Natural killer cell (primary cell): Measurements from ENCODE around the gene CCDC63. TPM values are rescaled to one million over a fixed set of nuclear protein-coding genes. Genes with fewer than 3 reads are reported as not detected.

Experiments used
- ATAC-seq, 3 donors: fragments of 150-1000 bp in 2 of 3; fragments of 200-7000 bp in 1 of 3; cut with Tn5 transposase; 1 replicate in 1 of 3; 2 replicates in 2 of 3; pipeline ENCODE4 v1.10.0; 2021; ENCODE audit warnings: mild to moderate bottlenecking in 2 of 3, moderate library complexity in 2 of 3
- DNase-seq, 2 donors: peaks; one replicate each; pipeline versions ENCODE4 v3.0.0 to v3.0.0-alpha.2; 2013 to 2021; ENCODE audit warnings: mixed read lengths in 1 of 2
- H3K27ac ChIP-seq: one replicate; pipeline ENCODE4 v1.5.1; 2013; ENCODE audit warnings: mild to moderate bottlenecking, low read length
- H3K27me3 ChIP-seq: one replicate; pipeline ENCODE4 v1.6.1; 2013; ENCODE audit warnings: low read length; ENCODE audit not compliant: control insufficient read depth, insufficient read depth
- H3K36me3 ChIP-seq: one replicate; pipeline ENCODE4 v1.6.1; 2013; ENCODE audit warnings: low read length; ENCODE audit not compliant: control insufficient read depth, insufficient read depth
- H3K4me1 ChIP-seq: one replicate; pipeline ENCODE4 v1.6.1; 2013; ENCODE audit warnings: low read length; ENCODE audit not compliant: control insufficient read depth, insufficient read depth
- H3K4me3 ChIP-seq: one replicate; pipeline ENCODE4 v1.5.1; 2013; ENCODE audit warnings: low read length
- H3K9me3 ChIP-seq: one replicate; pipeline ENCODE4 v1.6.1; 2013; ENCODE audit warnings: low read length; ENCODE audit not compliant: control insufficient read depth, insufficient read depth
- H3K27ac Mint-ChIP-seq, 2 donors: one replicate each; pipeline ENCODE4 v1.8.0; 2022; ENCODE audit warnings: mild to moderate bottlenecking in 2 of 2, mixed read lengths in 2 of 2, moderate library complexity in 1 of 2
- H3K27me3 Mint-ChIP-seq, 2 donors: one replicate each; pipeline ENCODE4 v1.8.0; 2022; ENCODE audit warnings: low read depth in 2 of 2, mixed read lengths in 2 of 2
- H3K36me3 Mint-ChIP-seq: one replicate; pipeline ENCODE4 v1.8.0; 2022; ENCODE audit warnings: mixed read lengths
- H3K4me1 Mint-ChIP-seq, 2 donors: one replicate each; pipeline ENCODE4 v1.8.0; 2022; ENCODE audit warnings: mixed read lengths in 2 of 2
- H3K4me3 Mint-ChIP-seq: one replicate; pipeline ENCODE4 v1.8.0; 2022; ENCODE audit warnings: mild to moderate bottlenecking, moderate library complexity, mixed read lengths
- H3K9me3 Mint-ChIP-seq, 2 donors: one replicate each; pipeline ENCODE4 v1.8.0; 2022; ENCODE audit warnings: mixed read lengths in 2 of 2
- WGBS: methylation state at CpG from one replicate; pipeline ENCODE4 v1.1.7; 2013; ENCODE audit warnings: missing lambda C conversion rate; ENCODE audit not compliant: insufficient coverage; 5-methylcytosine and 5-hydroxymethylcytosine counted together
- intact Hi-C: fragments of 100-400 bp; cut with micrococcal nuclease; formaldehyde crosslinking; loops from one replicate; pipeline ENCODE4 v1.14.2; 2022
- total RNA-seq, 4 donors: library from RNA; stranded (reverse); fragments of 120-200 nt in 1 of 4; gene quantifications; one replicate each; pipeline versions ENCODE4 v1.2.3 to v1.2.4, GENCODE V29; 2013 to 2022
- TF ChIP-seq, protein P1 (sequence below): fragments of 200-600 bp; IDR thresholded peaks from one replicate; pipeline ENCODE4 v1.8.0; 2022; ENCODE audit warnings: antibody characterized with exemption

The CCDC63 gene
- total RNA-seq, 3 donors from 2014 or later (not counting 1 experiment from before 2014, with no cell fraction given) = not detected

DNA sequence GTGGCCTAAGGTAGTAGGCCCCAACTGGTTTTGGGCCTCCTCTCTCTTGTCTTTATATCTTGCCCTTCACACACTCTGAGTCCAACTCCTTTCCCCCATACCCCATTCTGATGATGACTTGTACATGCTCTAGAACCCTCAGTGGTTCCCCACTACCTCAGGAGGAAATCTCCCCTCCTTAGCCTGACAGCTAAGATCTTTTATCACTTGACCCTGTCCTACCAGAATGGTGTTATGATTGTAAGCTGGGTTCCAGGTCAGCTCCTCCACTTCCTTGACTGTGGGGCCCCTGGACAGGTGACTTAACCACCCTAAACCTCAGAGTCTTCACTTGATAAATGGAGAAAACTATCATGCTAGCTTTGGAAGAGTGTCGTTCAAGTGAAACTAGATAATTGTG is 83.0 kb downstream of the CCDC63 start:
- no peaks in the 10 kb centered on the region for H3K9me3 Mint-ChIP-seq

DNA sequence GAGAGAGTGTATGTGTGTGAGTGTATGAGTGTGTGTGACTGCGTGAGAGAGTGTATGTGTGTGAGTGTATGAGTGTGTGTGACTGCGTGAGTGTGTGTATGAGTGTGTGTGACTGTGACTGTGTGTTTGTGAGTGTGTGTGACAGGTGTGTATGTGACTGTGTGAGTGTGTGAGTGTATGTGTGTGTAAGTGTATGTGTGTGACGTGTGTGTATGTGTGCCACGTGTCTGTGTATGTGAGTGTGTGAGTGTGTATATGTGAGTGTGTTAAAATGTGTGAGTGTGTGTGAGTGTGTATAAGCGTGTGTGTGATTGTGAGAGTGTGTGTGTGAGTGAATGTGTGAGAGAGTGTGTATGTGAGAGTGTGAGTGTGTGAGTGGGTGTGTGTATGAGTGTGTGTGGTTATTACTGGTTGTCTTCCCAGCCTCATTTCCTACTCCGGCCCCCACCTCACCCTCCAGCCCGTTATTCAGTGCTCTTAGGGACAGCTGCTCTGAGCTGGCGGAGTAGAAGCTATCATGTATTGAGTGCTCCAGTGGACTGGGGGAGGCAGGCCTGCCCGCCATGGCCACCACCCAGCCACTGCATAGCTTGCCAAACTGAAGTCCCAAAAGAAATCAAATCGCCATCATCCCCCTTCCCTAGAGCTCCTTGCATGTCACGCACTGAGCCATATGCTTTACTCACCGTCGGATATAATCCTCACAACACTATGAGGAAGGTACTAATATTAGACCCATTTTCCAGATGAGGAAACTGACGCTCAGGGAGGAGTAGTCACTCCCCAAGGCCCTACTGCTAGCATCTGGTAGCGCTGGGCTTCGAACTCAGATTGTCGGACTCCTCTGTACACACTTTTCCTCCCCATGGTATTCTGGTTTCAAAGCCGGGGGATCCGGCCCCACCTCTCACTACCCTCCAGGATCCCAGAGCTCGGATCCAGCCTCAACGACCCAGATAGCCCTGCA is 83.8 kb downstream of the CCDC63 start:
- DNase-seq = no peak
- TF ChIP-seq, protein P1, sequence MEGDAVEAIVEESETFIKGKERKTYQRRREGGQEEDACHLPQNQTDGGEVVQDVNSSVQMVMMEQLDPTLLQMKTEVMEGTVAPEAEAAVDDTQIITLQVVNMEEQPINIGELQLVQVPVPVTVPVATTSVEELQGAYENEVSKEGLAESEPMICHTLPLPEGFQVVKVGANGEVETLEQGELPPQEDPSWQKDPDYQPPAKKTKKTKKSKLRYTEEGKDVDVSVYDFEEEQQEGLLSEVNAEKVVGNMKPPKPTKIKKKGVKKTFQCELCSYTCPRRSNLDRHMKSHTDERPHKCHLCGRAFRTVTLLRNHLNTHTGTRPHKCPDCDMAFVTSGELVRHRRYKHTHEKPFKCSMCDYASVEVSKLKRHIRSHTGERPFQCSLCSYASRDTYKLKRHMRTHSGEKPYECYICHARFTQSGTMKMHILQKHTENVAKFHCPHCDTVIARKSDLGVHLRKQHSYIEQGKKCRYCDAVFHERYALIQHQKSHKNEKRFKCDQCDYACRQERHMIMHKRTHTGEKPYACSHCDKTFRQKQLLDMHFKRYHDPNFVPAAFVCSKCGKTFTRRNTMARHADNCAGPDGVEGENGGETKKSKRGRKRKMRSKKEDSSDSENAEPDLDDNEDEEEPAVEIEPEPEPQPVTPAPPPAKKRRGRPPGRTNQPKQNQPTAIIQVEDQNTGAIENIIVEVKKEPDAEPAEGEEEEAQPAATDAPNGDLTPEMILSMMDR = no peak
- Histone ChIP-seq H3K4me3 (no peak overlapping the region), H3K27ac (no peak overlapping the region), H3K4me1 (no peaks in the 10 kb centered on the region), H3K9me3 (no peaks in the 10 kb centered on the region), H3K36me3 (no peaks in the 10 kb centered on the region), H3K27me3 (no peaks in the 10 kb centered on the region)
- no peak overlapping the region for H3K27ac Mint-ChIP-seq
- 89% methylated on average over 20 of the region's 21 CpGs for WGBS
- peaks cover 1 to 8% of the 10 kb centered on the region in 2 donors for H3K27me3 Mint-ChIP-seq
- H3K36me3 Mint-ChIP-seq = no peaks in the 10 kb centered on the region
- no peaks in the 10 kb centered on the region for H3K4me1 Mint-ChIP-seq
- ATAC-seq = peak in 1 of 3 donors; percentile 36
- H3K9me3 Mint-ChIP-seq = no peaks in the 10 kb centered on the region
- intact Hi-C loops = no loop called here
- no peak overlapping the region for H3K4me3 Mint-ChIP-seq

More for the DNA sequence above, 83.0 kb downstream of the CCDC63 start:
- H3K4me1 ChIP-seq = no peaks in the 10 kb centered on the region
- Mint-ChIP-seq H3K36me3 (no peaks in the 10 kb centered on the region), H3K27ac (no peak overlapping the region), H3K27me3 (peaks cover 0 to 13% of the 10 kb centered on the region in 2 donors), H3K4me1 (no peaks in the 10 kb centered on the region), H3K4me3 (no peak overlapping the region)
- TF ChIP-seq, protein P1 = no peak
- 100% methylated on average over 1 of the region's 1 CpG for WGBS
- H3K27ac ChIP-seq = no peak overlapping the region
- ATAC-seq (no peak), DNase-seq (no peak)
- no peak overlapping the region for H3K4me3 ChIP-seq
- H3K9me3 ChIP-seq = no peaks in the 10 kb centered on the region
- intact Hi-C loops = no loop called here
- H3K36me3 ChIP-seq = no peaks in the 10 kb centered on the region
- H3K27me3 ChIP-seq = no peaks in the 10 kb centered on the region

DNA sequence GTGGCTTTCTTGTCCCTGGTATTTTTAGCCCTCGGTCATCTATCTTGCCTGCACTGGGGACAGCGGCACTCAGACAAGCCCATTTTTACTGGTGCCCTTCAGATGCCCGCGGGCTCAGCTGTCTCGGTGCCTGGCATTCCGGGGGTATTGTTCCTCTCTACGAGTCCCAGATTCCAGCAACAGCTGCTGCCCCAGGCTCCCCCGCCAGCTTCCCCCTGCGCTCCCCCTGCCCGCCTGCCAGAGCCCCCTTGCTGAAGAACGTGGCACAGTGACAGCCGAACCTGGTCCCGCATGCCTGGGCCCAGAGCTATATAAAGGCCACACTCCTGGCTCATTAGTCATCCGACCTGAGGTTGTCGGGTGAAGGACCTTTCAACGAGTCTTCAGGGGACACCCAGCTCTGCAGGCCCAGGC is 84.5 kb downstream of the CCDC63 start:
- no peak overlapping the region for H3K4me3 Mint-ChIP-seq
- no peak overlapping the region for H3K27ac ChIP-seq
- H3K4me3 ChIP-seq = no peak overlapping the region
- TF ChIP-seq, protein P1 = no peak
- intact Hi-C loops = no loop called here
- H3K9me3 ChIP-seq = no peaks in the 10 kb centered on the region
- H3K4me1 ChIP-seq = no peaks in the 10 kb centered on the region
- no peaks in the 10 kb centered on the region for H3K27me3 ChIP-seq
- H3K27ac Mint-ChIP-seq = no peak overlapping the region
- H3K4me1 Mint-ChIP-seq = no peaks in the 10 kb centered on the region
- DNase-seq = no peak
- ATAC-seq = no peak
- no peaks in the 10 kb centered on the region for H3K36me3 Mint-ChIP-seq
- H3K9me3 Mint-ChIP-seq = no peaks in the 10 kb centered on the region
- 83% methylated on average over 16 of the region's 16 CpGs for WGBS
- H3K27me3 Mint-ChIP-seq = peaks cover 7 to 8% of the 10 kb centered on the region in 2 donors
- no peaks in the 10 kb centered on the region for H3K36me3 ChIP-seq
